AG08396 (cell line): ENCODE results near the gene RAX2.
"Not testable (repeated sequence)": the region's sequence is repeated elsewhere in the genome, so short reads cannot be mapped to it uniquely, and the experiment has no call there.

Source experiments
- DNase-seq: peaks from one replicate; pipeline ENCODE4 v3.0.0; 2012; ENCODE audit warnings: low spot score, mixed read lengths

Gene RAX2

DNA sequence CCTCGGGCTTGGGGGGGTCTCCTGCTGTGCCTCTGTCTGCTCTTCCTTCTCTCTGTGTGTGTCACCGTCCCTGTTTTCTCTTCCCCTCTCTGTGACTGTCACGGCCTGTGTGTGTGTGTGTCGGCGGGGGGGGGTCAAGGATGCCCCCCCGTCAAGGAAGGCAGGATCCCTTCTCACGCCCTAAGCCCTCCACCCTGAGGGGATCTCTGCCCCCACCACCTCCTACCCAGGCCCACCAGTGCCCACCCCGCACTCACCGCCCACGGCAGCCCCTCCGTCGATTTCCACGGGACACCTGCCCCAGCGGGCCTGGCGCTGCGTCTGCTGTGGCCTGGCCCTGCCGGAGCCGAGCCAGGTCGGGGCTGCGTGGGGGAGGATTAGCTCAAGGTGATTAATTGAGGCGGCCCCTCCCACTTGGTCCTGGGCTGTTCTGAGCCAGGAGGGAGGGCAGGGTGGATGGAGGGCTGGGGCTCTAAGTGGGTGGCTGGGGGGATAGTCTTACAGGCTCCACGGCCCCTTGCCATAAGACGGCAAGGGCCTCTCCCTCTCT lies at the start of gene RAX2:
Gene RAX2 (minus strand): TSS at position 323 of the 550 bp plus-strand sequence. CDS start 486 bp downstream, outside the sequence.
- DNase-seq = no peak

GRCh38 chr19:3821156-3821555 lies 49.1 kb upstream of the RAX2 start:
- no peak for DNase-seq

DNA sequence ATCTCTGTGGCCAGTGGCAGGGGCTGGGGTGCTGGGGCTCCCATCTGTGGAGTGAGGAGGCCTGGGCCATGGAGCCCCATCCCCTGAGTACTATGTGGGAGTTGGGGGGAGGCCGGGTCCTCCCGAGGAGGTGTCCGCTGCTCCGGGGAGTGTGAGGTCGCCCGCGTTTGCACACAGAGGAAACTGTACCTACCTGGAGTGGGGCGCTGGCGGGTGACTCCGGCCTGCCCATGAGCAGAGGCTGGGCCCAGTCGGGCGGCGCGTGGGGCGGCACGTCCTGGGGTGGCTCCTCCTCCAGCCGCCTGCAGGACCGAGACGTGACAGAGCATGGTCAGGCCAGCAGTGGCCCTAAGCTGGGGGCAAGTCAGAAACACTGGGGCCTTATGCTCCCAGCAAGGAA lies 48.0 kb upstream of the RAX2 start:
- no peak for DNase-seq

DNA sequence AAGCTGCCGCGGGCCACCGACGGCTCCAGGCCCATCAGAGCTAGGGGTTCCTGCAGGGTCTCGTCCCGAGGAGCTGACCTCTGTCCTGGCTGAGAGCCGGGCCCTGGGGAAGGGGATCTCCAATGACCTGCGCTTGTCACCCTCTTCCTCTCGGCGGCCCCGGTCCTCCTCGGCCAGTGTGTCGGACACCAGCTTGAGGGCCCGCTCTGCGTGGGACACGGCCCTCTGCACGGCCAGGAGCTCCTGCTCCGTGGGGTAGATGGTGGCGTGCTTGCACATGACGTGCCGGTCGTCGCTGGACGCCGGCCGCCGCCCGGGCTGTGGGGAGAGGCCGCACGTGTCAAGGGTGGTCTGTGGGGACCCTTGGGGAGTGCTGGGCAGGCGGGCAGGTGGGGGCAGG lies 46.9 kb upstream of the RAX2 start:
- DNase-seq = no peak

- DNase-seq = peak; percentile 57
These were observed 46.4 kb upstream of the RAX2 start for GRCh38 chr19:3818466-3818865.

DNA sequence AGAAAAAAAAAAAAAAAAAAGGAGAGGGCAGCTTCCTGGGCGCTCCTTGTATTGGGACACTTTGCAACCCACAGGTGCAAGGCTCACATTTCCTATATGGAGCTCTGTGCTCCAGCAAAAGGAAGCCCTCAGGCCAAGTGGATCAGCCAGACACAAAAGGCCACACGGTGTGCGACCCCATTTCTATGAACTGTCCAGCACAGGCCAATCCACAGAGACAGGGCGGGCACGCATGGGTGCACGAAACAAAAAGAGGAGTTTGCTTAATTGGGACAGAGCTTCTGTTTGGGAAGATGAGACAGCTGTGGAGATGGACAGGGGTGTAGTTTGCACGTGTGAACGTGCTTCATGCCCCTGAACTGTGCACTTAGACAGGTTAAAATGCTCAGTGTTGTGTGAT lies 45.7 kb upstream of the RAX2 start:
- no peak for DNase-seq

- no peak for DNase-seq
These were observed 44.7 kb upstream of the RAX2 start for GRCh38 chr19:3816566-3817218.

GRCh38 chr19:3816148-3816547 lies 44.1 kb upstream of the RAX2 start:
- DNase-seq = not testable (repeated sequence)

DNA sequence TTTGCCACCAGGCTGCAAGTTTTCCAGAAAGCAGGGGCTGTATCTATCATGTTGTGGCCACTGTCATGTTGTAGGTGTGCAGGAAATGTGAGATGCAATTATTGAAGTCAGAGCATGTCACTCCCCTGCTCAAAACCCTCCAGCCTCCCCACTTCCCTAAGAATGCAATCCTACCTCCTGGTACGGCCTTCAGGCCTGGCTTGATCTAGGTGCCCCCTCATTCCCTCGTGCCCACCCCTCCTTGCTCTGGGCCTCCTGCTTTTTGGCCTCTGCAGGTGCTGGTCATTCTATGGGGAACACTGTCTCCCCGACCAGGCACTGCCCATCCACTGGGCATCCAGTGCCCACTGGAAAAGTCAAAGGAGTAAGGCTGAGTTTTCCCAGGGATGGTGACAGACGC lies 42.6 kb upstream of the RAX2 start:
- DNase-seq = no peak

DNA sequence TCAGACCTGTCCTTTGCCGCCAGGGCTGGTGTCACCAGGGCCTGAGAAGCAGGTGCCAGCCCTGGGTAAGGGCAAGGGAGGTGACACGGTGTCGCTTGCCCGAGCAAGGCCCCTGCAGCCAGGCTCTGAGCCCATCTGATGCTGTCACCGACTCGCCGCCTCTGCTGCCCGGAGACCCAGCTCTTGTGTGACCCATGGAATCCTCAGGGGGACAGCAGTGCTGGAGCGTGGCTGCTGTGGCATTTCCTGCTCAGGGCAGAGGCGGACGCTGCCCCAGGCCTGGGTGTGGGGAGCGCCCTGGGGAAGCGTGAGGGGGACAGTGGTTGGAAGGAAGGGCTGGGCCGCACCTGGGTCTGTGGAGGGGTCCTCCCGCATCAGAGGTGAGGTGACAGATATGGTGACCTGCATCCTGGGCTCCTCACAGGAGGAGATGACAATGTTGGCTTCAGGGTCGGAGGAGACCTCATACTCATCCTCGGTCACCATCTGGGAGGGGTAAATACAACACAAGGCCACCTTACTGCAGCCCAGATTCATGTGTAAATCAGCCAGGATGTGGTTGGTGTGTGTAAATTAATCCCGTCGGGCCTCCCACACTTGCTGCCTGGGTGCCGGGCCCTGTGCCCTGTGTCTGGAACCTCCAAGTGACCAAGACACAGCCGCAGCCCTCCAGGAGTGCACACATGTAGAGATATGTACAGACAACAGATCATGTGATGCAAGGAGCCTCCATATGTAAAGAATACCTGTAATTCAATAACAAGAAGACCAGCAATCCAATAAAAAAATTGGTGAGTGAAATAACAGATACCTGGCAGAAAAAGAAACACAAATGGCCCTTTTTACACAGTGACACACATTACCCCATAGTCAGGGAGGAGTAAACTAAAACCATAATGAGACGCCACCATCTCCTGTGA lies 41.7 kb upstream of the RAX2 start:
- DNase-seq = no peak

DNA sequence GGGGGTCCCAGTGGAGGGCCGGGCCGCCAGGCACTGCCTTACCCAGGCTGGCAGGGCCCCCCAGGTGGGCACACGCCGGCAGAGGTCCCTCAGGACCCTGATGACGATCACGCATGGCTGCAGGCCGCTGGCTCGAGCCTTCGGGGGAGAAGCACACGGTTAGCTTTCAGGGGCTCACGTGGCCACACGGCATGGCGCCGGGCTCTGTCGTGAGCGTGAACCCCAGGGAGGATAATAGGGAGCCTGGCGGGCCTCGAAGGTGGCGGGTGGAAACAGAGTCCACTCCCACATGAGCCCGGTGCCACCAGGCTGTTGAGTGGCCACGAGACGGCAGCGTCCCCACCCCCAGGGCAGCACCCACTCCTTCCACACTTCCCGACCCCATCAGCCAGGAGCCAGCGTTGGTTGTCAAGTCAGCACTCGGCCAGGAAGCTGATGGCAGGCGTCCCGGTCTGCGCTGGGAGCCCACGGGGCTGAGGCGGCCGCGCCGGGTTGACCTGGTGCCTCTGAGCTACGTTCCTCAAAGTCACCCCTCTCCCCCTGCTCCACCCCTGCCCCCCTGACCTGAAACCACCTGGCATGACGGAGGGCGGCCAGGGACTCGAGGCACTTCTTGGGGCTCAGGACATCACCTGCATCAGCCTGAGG lies 38.8 kb upstream of the RAX2 start:
- DNase-seq = no peak

- no peak for DNase-seq
These were observed 38.1 kb upstream of the RAX2 start for GRCh38 chr19:3809881-3810707.

DNA sequence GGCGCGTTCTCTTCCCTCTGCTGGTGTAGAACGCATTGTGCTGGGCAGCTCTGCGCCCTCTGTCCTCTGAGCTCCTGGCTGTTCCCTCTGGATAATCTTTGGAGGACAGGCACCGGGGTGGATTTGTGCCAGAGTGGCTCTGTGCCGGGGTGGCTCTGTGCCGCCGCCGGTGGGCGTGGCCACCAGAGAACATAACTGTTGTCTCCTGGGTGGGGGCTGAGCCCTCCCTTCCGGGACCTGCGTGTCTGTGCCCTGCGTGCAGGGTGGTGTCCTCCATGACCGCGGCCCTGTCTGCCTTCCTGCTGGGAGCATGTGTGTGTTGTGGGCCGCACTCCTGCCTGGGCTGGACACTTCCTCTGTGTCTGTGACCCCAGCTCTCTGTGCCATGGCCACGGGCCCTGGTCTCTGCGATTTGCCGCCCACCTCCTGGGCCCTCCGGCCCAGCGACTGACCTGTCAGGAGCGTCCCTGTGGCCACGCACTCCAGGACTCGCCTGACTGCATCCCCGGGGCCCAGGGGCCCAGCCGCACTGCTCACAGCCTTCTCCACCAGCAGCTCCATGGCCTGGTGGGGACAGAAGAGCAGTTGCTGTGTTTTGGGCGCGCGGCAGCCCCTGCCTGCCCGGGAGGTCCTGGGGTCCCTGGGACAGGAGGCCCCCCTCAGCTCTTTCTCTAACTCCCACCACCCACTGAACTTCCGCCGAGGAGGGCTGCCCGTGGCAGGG lies 36.6 kb upstream of the RAX2 start:
- no peak for DNase-seq

GRCh38 chr19:3807574-3808354 lies 35.7 kb upstream of the RAX2 start:
- no peak for DNase-seq

- no peak for DNase-seq
These were observed 35.1 kb upstream of the RAX2 start for GRCh38 chr19:3807131-3807480.

GRCh38 chr19:3805859-3806258 lies 33.8 kb upstream of the RAX2 start:
- no peak for DNase-seq

DNA sequence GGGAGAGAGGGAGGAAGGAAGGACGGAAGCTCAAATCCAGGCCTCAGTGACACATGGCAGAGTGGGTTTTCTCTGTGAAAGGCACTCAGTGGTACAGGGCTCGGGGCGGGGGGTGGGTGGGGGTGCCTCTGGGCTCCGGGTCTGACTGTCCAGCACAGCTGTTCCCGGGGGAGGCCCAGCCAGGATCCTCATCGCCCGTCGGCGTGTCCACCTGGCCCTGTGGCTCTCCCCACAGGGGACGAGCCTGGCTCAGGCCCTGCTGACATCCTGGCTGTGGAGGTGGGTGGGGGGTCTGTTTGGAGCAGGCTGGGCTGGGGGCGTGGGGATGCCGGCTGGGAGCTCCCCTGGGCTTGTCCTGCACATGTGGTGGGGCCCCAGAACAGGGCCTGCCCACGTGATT lies 32.4 kb upstream of the RAX2 start:
- no peak for DNase-seq

DNA sequence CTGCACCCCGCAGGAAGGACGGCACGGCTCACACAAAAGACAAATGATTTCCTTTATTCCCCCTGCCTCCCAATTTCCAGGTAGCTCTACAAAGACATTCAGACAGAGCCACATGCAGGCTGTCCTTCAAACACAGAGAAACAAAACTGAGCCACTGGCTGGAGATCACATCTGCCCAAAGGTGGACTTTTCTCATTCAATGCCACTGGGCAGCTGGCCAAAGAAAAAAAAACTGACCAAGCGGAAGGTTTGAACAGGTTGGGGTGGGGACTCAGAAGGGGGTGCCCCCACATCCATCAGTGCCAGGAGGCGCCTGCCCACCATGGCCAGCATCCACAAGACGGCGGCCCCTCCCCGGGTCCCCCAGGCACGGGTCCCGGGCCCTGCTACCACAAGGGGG lies 32.0 kb upstream of the RAX2 start:
- no peak for DNase-seq

GRCh38 chr19:3803114-3803888 lies 31.3 kb upstream of the RAX2 start:
- no peak for DNase-seq
